PC-9 (cell line): Measurements from ENCODE around the gene MAP3K2. TPM values are rescaled to one million over a fixed set of nuclear protein-coding genes. Genes with fewer than 3 reads are reported as not detected.

Source experiments
- BruUV-seq: library from RNA; stranded (reverse); fragments of 400-500 nt; replicated peaks from 2 replicates; lab custom pipeline; 2021; lab: Mats Ljungman, UMichigan
- CTCF ChIA-PET: fragments of 300-600 bp; sonication (Branson Sonifier 250); formaldehyde crosslinking; loops from one replicate; lab custom pipeline; 2022; ENCODE audit warnings: antibody characterized with exemption; lab: Charles Lee
- POLR2A ChIA-PET: fragments of 300-600 bp; sonication (Branson Sonifier 250); formaldehyde crosslinking; loops from one replicate; lab custom pipeline; 2022; ENCODE audit warnings: antibody characterized with exemption; ENCODE audit not compliant: unreplicated experiment; lab: Charles Lee
- DNase-seq, 2 experiments: peaks; one replicate each; pipeline versions ENCODE4 v3.0.0 to v3.0.0-alpha.2; 2015 to 2022; ENCODE audit warnings: mixed read lengths in 1 of 2
- H2AFZ ChIP-seq: fragments of 200-600 bp; sonication (generic); 2 replicates; pipeline ENCODE4 v1.8.1; 2017; ENCODE audit warnings: antibody characterized with exemption
- H3F3A ChIP-seq: fragments of 200-600 bp; sonication (generic); 2 replicates; pipeline ENCODE4 v1.8.1; 2017; ENCODE audit warnings: antibody characterized with exemption, mild to moderate bottlenecking, low read depth; ENCODE audit not compliant: insufficient read depth
- H3K27ac ChIP-seq: fragments of 200-600 bp; sonication (generic); 2 replicates; pipeline ENCODE4 v1.6.1; 2016; ENCODE audit warnings: mixed run types
- H3K27me3 ChIP-seq: fragments of 200-600 bp; sonication (generic); 2 replicates; pipeline ENCODE4 v1.6.1; 2016; ENCODE audit warnings: low read depth, mixed run types; ENCODE audit not compliant: insufficient read depth
- H3K36me3 ChIP-seq: fragments of 200-600 bp; sonication (generic); 2 replicates; pipeline ENCODE4 v1.6.1; 2016; ENCODE audit warnings: low read depth, mixed run types
- H3K4me1 ChIP-seq: fragments of 200-600 bp; sonication (generic); replicated peaks from 2 replicates; pipeline ENCODE4 v1.6.1; 2016; ENCODE audit warnings: mixed run types; ENCODE audit not compliant: insufficient read depth
- H3K4me2 ChIP-seq: fragments of 200-600 bp; sonication (generic); 2 replicates; pipeline ENCODE4 v1.6.1; 2017; ENCODE audit warnings: mixed run types
- H3K4me3 ChIP-seq: fragments of 200-600 bp; sonication (generic); 2 replicates; pipeline ENCODE4 v1.6.1; 2016; ENCODE audit warnings: mixed run types
- H3K79me2 ChIP-seq: fragments of 200-600 bp; sonication (generic); 2 replicates; pipeline ENCODE4 v1.6.1; 2017; ENCODE audit warnings: low read depth, mixed run types
- H3K9me2 ChIP-seq: fragments of 200-600 bp; sonication (generic); 2 replicates; pipeline ENCODE4 v1.8.1; 2017; ENCODE audit warnings: mild to moderate bottlenecking; ENCODE audit not compliant: insufficient read depth
- H3K9me3 ChIP-seq: fragments of 200-600 bp; sonication (generic); 2 replicates; pipeline ENCODE4 v1.8.1; 2016; ENCODE audit warnings: low read depth; ENCODE audit not compliant: insufficient read depth
- H4K20me1 ChIP-seq: fragments of 200-600 bp; sonication (generic); 2 replicates; pipeline ENCODE4 v1.8.1; 2017; ENCODE audit not compliant: insufficient read depth
- EZH2 ChIP-seq: fragments of 200-600 bp; sonication (generic); IDR thresholded peaks from 2 replicates; pipeline ENCODE4 v1.8.0; 2017; ENCODE audit warnings: antibody characterized with exemption, low read depth
- intact Hi-C: fragments of 100-400 bp; cut with micrococcal nuclease; formaldehyde crosslinking; loops from one replicate; pipeline ENCODE4 v1.10.0; 2022; ENCODE audit not compliant: unreplicated experiment
- total RNA-seq: library from RNA; stranded (reverse); gene quantifications from 2 replicates; pipeline ENCODE4 v1.2.3, GENCODE V29; 2021
- TF ChIP-seq, protein P1 (sequence below): fragments of 200-600 bp; sonication (generic); conservative IDR thresholded peaks from 2 replicates; pipeline ENCODE4 v1.6.1; 2017; ENCODE audit warnings: mixed run types, antibody characterized with exemption, mild to moderate bottlenecking, moderate library complexity

Gene MAP3K2
- total RNA-seq, 1 experiment from 2014 or later, result 81.2 TPM

DNA sequence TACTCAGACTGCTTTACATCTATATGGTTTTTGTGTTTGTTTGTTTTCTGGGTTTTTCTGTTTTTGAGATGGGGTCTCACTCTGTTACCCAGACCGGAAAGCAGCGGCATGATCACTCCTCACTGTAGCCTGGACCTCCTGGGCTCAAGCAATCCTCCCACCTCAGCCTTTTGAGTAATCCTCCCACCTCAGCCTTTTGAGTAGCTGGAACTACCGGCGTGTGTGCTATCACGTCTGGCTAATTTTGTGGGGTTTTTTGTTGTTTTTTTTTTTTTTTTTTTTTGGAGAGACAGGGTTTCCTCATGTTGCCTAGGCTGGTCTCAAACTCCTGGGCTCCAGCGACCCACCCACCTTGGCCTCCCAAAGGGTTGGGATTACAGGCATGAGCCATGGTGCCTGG lies 9.1 kb downstream of the MAP3K2 start:
- Histone ChIP-seq H3K79me2 (peaks cover 93% of the 10 kb centered on the region), H3K9me3 (peaks cover 10% of the 10 kb centered on the region; the same call in 1 of the 2 replicates), H3K4me1 (peaks cover 21% of the 10 kb centered on the region), H4K20me1 (peaks cover 25% of the 10 kb centered on the region), H3K4me2 (no peak overlapping the region), H3K27ac (no peak overlapping the region), H3K4me3 (no peak overlapping the region), H3K9me2 (no peaks in the 10 kb centered on the region), H3K27me3 (no peaks in the 10 kb centered on the region), H3F3A (0 out of 2 replicates have a peak, but pooled peaks cover 4% of the 10 kb centered on the region), H2AFZ (no peak overlapping the region), H3K36me3 (peaks cover 6% of the 10 kb centered on the region; the same call in 1 of the 2 replicates)
- ChIA-PET POLR2A (no interaction called here), CTCF (interaction anchor here (0.8 kb wide), 1 partner anchor 86 kb away, joined by 10 read pairs; no protein-coding TSS in a partner anchor)
- intact Hi-C loops, result no loop called here
- no TSS peak for BruUV-seq
- no peak for DNase-seq
- TF ChIP-seq, protein P1, sequence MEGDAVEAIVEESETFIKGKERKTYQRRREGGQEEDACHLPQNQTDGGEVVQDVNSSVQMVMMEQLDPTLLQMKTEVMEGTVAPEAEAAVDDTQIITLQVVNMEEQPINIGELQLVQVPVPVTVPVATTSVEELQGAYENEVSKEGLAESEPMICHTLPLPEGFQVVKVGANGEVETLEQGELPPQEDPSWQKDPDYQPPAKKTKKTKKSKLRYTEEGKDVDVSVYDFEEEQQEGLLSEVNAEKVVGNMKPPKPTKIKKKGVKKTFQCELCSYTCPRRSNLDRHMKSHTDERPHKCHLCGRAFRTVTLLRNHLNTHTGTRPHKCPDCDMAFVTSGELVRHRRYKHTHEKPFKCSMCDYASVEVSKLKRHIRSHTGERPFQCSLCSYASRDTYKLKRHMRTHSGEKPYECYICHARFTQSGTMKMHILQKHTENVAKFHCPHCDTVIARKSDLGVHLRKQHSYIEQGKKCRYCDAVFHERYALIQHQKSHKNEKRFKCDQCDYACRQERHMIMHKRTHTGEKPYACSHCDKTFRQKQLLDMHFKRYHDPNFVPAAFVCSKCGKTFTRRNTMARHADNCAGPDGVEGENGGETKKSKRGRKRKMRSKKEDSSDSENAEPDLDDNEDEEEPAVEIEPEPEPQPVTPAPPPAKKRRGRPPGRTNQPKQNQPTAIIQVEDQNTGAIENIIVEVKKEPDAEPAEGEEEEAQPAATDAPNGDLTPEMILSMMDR, result no peak
- no peak for TF ChIP-seq EZH2

DNA sequence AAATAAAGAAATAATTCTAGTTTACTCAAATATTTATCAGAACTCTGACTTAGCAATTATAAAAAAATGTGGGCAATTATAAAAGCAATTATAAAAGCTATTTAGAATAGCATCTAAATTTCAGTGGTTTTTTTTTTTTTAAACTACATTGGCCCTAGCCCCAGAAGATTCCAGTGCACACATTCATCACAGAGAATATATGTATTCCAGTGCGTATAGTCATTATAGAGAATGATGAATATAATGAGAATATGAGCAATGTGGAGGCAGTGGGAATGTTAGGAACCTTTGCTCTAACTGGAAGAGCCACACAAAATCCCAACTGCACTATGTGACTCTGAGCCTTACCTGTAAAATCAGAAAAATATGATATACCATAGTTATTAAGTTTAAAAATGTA lies 10.5 kb downstream of the MAP3K2 start:
- ChIA-PET CTCF (no interaction called here), POLR2A (no interaction called here)
- Histone ChIP-seq H3K27me3 (no peaks in the 10 kb centered on the region), H3K27ac (no peak overlapping the region), H4K20me1 (peaks cover 14% of the 10 kb centered on the region), H3F3A (no peaks in the 10 kb centered on the region), H2AFZ (no peak overlapping the region), H3K4me3 (no peak overlapping the region; the same call in 1 of the 2 replicates), H3K4me2 (no peak overlapping the region), H3K4me1 (peaks cover 15% of the 10 kb centered on the region), H3K9me2 (no peaks in the 10 kb centered on the region), H3K79me2 (peaks cover 93% of the 10 kb centered on the region), H3K9me3 (peaks cover 17% of the 10 kb centered on the region; the same call in 1 of the 2 replicates), H3K36me3 (peaks cover 10% of the 10 kb centered on the region; the same call in 1 of the 2 replicates)
- intact Hi-C loops, result no loop called here
- BruUV-seq, result no TSS peak
- TF ChIP-seq EZH2, result no peak
- TF ChIP-seq, protein P1, result no peak
- DNase-seq, result no peak

DNA sequence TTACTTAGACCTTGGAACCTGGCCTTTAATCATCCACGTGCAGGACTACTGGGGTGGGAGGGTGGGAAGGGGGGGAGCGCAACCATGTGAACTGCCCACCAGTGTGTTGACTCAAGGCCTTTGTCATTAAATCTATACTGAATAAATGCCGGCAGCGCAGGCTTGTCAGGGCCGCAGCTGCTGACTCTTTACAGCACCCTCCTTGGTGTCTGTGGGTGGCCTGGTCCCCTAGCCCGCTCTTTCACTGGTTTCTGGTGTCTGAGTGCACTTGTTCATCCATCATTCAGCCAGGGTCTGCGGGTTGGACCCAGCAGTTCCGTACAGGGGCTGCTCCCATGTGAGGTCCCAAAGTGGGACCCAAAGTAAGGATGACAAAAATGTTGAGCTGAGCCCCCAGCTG lies 11.5 kb downstream of the MAP3K2 start:
- Histone ChIP-seq H3K4me3 (no peak overlapping the region), H3K27me3 (no peaks in the 10 kb centered on the region), H3K4me2 (no peak overlapping the region), H3K9me2 (no peaks in the 10 kb centered on the region), H3K36me3 (peaks cover 10% of the 10 kb centered on the region; the same call in 1 of the 2 replicates), H4K20me1 (peaks cover 8% of the 10 kb centered on the region), H3K79me2 (peaks cover 93% of the 10 kb centered on the region), H3F3A (no peaks in the 10 kb centered on the region), H3K27ac (no peak overlapping the region), H3K9me3 (peaks cover 17% of the 10 kb centered on the region; the same call in 1 of the 2 replicates), H3K4me1 (peaks cover 5% of the 10 kb centered on the region), H2AFZ (no peak overlapping the region)
- DNase-seq, result no peak
- ChIA-PET CTCF (no interaction called here), POLR2A (no interaction called here)
- intact Hi-C loops, result no loop called here
- BruUV-seq, result no TSS peak
- TF ChIP-seq, protein P1, result no peak
- TF ChIP-seq EZH2, result no peak
